GM18909 (cell line): ENCODE results near the gene KBTBD13.
"Not testable (repeated sequence)": the region's sequence is repeated elsewhere in the genome, so short reads cannot be mapped to it uniquely, and the experiment has no call there.

Source experiments
- ATAC-seq: cut with Tn5 transposase; IDR thresholded peaks from one replicate; pipeline ENCODE4 v1.9.1; 2021; ENCODE audit warnings: mild to moderate bottlenecking; ENCODE audit not compliant: unreplicated experiment, poor library complexity

Gene KBTBD13

DNA sequence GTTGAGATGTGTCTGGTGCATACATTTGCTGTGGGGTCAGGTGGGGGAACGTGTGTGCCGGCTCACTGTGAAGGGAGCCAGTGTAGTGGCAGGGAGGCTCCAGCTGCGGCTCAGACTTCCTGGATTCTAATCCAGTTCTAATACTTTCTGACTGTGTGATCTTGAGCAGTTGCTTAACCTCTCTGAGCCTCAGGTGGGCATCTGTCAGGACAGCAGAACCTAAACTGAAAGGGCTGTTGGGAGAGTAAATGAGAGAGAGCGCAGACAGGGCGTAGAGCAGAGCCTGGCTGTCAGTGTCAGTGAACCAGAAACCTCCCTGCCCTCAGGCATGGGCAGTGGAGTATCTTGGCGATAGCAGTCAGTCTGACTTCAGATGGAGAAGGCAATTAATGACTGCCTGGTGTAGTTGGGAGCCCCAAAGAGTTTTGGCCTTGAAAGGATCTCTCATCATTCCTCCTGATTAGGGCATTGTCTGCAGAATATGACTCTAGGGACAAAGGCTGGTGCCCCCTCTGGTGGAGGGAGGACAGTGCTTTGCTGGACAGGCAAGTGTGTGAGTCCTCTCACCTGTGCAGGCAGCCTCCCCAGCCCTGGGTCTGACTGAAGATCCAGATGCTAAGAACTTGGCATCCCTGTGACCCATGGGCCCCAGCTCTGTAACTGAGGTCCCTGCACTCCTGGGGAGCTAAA, 9.6 kb downstream of the KBTBD13 start:
- ATAC-seq, result no peak

DNA sequence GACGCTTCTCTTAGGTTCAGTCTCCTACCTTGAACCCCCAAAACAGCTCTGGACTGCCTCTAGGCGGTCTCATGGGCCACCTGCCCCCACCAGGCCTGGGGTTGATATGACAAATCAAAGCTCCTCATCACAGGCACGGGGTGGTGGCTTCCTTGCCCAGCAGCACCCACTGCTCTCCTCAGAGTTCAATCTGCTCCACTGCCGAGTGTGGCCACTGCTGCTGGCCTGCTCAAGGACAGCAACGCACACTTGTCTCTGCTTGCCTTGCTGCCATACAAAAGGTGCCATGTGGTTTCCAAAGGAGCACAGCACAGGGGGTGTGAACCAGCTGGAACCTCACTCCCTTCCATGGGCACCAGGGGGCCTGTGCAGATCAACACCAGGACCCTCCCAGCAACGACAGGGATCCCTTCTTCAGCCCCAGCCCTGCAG, 10.2 kb downstream of the KBTBD13 start:
- no peak for ATAC-seq

DNA sequence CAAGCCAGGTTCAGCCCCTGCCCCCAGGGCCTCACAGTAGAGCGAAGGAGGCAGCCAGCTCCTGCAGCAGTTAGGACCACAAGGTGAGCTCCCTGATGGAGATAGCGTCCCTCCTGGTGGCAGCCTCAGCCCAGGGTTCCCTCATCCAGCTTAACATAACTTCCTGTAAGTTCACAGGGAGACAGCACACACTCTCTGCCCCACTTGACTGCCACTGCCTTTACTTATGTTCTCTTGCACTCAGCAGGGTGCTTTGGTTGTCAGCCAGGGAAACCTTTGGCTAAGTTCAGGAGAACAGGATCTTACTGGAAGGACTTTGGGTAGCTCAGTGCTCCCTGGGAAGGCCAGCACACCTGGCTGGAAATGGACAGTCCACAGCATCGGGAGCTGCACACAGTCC, 10.9 kb downstream of the KBTBD13 start:
- ATAC-seq, result no peak

DNA sequence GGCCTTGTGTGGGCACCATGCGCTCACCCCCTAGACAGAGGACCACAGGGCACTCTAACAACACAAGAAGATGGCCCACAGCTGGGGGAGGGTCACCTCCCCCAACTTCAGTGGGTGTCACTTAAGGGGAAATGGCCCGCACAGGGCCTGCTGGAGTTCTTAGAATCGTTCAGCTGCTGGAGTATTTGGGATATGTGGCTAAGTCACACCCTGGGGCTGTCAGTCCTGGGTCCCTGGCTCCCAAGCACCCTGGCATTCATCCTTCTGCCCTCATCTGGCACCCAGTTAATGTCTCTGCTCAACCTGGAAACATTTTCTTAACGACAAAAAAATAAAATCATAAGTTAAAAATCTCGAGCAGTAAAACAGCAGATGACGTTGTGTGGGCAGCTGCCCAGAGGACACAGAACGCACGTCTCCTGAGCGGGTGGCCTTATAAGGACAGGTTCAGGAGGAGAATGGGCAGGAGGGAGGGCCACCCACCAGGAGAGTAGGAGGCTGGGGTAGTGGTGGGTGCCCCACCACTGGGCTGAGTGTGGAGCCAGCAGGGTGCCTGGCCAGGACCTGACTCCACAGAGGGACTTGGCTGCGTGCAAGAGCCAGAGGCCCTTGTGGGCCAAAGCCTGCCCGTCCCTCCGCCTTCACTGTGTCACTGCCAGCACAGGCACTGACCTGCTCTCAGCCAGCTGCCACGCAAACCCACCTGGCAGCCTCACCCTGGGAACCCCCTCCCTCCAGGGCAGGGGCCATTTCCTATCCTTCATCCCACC, 11.5 kb downstream of the KBTBD13 start:
- no peak for ATAC-seq

DNA sequence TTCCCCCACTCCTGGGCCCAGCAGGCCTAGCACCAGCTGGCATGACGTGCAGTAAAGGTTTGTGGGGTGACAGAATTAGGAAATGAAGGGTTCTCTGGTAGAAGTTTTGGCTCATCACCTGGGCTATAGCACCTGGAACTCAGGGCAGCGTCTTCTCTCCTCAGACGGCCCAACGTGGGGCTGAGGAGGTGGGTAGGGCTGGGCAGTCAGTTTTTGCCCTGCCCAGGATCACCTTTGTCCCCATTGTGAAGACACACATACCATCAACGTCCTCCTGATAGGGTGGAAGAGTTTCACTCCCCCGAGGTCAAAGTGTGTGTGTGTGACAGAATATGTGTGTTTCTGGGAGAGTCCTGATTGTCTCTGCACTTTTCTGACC, 12.1 kb downstream of the KBTBD13 start:
- no peak for ATAC-seq

DNA sequence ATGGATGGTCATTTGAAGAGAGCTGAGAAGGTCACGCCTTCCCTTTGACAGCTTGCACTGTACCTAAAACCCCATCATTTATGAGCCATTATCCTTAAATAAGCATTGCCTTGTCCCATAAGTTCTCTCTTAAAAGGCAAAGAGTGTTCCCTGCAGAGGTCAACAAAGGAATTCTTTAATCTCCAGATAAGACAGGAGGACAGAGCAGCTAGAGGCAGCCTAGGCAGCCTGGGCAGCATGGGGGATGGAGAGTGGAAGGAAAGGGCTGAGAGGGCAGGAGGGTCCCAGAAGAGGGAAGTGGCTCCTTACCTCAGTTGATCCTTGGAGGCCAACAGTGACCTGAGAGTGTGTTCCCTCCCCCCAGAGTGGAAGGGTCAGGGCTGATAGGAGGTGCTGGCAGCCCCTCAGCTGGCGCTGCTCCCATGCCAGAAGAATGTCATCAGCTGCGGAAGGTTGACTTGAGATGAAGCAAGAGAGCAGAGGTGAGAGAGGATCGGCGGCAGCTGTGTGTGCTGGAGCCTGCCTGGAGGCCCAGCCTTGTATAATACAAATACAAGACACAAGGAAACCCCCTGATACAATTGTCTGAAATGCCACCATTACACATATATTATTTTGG, 12.8 kb downstream of the KBTBD13 start:
- ATAC-seq, result no peak

DNA sequence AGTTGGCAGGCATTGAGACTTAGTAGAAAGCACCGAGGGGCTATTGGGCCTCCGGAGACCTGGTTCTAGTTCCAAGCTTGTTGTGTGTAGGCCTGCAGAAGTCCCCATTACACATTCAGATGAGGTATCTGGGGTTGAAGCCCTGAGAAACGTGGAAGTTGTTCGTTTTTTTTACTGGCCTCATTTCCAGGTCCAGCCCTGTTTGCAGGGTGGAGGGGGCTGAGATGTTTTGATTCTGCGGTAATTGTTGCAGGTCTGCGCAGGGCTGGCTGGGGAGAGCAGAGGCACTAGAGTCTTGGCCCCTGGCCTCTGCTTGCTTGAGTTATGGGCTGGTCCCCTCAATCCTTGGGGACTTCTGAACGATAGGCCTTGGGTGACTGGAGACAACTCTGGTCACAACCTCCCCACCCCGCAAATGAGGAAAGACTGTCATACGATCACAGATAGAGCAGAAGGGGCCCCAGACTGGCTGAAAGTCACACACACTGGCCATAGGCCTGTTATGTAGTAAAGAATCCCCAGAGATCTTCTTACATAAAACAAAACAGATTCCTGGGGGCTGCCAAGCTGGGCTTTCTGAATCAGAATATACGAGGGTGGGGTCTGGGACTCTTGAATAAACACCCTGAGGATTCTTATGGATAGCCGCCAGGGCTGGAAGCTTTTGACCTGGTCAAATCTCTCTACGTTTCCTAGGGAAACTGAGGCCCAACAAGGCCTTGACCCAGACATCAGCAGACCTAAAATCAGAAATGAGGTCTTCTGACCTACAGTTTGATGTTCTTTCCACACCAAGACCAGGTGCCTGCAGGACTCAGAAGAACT, 15.6 kb downstream of the KBTBD13 start:
- no peak for ATAC-seq

DNA sequence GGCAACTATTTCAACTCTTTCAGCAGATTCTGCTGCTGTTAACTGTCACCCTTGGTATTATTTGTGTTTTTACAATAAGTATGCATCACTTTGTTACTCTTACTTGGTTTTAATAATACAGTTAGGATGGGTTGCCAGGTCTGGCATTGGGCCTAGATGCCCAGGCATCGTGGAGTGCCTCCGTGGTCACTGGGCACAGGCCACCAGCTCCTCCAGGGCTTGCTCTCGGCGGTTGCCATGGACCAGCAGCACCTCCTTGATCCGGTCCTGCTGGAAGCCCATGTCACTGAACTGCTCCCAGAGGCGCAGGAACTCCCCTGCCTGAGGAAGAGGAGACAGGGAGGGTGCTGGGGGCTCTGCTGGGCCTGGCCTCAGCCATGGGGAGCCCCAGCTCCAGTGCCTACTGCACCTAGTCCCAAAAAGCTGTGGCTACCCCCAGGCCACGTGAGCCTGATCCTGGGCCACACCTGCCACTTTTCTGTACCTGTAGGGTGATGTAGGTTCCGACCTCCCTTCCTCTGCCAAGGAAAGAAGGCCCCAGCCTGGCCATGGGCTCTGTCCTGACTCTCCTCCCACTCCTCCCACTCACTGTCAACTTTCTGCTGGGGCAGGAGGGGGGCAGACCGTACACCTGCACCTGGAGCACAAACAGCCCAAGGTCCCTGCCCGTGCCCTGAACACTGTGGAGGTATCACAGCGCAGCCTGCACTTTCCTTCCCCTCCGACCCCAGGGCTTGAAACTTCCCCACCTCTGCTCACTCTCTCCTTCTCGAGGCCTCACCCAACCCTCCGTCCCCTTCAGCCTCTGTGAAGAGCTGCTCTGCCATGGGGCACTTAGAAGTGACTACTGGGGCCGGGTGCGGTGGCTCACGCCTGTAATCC, 16.6 kb downstream of the KBTBD13 start:
- no peak for ATAC-seq

DNA sequence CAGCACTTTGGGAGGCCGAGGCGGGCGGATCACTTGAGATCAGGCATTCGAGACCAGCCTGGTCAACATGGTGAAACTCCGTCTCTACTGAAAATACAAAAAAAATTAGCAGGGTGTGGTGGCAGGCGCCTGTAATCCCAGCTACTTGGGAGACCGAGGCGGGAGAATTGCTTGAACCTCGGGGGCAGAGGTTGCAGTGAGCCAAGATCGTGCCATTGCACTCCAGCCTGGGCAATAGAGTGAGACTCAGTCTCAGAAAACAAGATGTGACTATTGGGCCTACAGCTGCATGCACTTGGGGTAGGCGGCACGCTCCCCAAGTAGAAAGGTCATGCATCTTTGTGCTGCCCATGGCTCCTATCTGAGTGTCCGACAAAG, 17.2 kb downstream of the KBTBD13 start:
- ATAC-seq, result not testable (repeated sequence)

DNA sequence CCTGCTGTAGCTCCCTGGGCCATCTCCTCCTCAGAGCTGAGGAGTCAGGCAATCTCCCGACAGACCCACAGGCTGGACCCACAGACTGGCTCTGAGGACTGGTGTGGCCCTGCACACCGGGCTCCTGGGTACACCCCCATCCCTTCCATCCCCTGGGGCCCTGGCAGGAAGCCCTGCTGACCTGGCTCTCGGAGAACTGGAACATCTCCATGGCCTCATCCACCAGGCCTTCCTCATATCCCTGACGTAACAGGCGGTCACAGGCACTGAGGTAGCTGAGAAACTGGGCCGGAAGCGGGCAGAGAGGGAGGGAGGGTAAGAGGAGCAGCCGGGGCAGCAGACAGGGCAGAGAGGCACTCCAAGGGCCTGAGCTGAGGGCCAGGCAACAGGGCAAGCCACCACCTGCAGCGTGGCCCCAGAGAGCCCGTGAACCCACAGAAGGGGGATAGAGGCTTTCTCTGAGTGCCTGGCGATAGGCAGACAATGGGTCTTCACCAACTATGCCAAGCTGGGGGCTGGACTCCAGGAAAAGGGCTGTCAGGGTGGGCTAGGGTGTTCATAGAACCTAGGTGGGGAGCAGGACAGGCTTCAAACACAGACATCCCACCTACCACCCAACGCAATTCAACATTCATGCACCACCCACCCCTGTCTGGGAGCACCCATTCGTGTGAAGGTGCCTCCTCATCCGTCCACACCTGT, 17.9 kb downstream of the KBTBD13 start:
- no peak for ATAC-seq

DNA sequence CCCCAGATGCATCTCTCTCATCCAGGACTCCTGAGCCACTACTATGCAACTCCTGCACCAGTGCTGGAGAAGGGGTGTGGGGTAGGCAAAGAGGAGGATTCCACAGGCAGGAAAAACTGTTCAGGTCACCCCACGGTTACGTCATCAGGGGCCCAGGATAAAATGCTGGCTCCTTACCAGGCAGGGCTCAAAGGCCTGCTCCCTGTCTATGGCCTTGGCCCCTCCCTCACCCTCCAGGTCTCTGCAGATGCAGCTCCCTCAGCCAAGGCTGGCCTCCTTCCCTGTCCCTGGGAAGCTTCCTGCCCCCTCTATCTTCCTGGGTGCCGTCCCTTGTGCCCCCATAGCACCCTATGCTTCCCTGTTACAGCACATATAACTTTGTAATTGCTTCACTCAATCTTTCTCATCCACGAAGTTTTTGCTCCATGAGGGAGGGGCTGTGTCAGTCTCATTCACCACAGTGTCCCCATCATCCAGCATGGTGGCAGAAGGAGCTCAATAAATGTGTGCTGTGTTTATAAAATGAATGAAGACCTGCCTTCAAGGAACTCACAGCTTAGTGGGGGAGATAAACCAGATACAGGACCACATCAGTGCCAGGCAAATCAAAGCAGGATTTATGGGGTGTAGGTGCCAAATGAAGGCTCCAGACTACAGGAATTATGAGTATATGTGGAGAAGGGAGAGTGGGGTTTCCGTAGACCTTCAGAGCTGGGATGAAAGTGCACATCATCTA, 18.6 kb downstream of the KBTBD13 start:
- ATAC-seq, result no peak

DNA sequence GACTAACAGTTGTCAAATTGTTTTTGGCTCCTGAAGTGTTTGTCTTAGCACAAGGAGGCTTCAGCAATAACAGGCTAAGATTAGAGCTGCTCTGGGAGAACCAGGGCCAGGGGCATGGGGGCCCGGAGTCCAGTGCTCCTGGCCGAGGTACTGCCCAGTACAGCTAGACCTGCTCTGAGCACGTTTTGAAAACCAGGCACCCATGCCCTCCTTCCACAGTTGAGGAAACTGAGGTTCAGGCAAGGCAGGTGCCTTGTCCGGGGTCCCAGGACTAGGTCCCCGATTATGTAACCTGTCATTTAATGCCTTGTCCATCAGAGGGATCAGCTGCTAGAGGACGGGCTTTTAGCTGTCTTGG, 19.2 kb downstream of the KBTBD13 start:
- ATAC-seq, result no peak

DNA sequence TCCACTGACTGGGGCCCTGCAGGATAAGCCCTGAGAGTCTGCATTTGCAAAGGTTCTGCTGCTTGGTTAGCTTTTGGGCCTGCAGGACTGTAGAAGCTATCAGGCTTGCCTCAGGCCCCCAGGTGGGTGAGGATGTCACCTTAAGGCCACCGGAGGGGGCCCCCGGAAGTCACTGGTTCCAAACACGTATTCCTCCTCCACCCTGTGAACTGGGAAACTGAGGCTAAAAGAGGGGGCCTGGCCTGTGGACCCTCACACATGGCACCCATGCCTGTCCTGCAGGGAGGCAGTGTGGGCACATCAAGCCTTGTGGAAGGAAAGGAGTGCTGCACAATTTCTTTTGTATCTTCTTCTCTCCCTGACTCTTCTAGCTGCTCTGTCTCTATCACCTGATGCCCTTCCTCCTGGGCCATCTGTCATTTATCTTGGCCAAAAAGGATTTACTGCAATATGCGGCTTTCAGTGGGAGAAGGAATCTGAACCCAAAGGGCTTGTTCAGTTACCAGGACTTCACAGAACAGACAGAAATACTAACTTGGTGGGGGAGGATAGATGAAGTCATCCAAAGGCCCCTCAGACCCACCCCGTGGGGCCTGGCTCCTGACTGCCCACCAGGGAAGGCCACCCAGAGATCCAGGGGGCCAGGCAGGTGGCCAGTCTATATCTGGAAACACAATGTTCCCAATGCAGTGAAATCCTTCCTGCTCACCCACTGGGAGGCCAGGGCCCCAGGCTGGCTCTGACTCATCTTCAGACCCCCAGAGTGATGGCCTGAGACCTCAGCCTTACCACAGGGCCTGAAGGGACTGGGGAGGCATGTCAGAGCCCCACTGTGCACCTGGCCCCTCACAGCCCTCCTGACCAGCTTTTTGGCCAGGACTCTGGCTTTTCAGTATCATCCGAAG, 20.2 kb downstream of the KBTBD13 start:
- no peak for ATAC-seq

DNA sequence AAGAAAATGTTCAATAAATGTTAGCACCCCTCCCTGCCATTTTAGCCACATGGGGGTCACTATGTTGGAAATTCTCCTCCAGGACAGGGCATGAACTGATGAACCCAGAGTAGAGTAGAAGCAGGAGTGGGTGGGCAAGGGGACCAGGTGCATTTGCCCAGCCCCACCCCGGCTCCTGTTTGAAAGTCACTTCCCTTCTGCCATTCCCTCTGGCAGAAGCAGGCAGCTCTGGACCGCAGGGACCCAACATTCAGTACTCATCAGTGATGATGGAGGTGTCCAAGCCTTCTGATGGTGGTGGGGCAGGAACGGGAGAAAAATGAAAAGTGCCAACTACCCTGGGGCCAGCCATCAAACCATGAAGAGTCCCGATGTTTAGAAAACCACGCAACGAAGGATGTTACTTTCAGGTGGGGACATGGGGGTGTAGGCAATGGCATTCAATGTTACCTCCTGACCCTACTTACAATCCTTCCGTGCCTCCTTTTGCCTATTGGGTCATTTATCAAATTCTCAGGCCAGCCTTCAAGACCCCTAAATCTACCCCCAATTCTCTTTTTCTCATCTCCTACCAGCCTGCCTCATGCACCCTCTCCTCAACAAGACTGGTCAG, 21.2 kb downstream of the KBTBD13 start:
- no peak for ATAC-seq

DNA sequence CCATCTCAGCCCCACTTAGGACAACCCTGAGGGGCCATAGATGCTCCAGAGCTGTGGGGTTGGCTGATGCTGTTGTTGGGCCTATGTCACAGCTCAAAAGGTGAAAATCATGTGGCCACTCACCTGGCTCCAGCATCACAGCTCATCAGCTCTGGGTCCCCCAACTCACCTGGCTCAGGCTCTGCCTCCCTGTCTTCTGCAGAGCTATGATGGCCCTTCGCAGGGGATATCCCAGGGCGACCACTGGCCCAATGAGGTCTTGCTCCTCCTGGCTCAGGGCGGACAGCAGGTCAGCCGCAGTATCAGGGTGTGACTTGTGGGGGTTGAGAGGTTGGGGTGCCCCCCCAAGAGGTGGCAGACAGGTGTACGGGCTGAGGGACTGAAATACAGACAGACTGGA, 22.8 kb downstream of the KBTBD13 start:
- no peak for ATAC-seq

DNA sequence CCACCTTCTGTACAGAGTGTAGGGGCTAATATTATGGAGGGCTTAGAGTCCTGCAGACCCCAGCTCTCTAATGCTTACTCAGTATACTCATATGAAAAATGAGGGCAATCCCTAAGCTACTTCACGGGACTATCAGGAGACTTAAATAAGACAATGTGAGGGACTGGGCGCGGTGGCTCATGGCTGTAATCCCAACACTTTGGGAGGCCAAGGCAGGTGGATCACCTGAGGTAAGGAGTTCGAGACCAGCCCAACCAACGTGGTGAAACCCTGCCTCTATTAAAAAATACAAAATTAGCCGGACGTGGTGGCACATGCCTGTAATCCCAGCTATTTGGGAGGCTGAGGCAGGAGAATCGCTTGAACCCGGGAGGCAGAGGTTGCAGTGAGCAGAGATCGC, 23.3 kb downstream of the KBTBD13 start:
- not testable (repeated sequence) for ATAC-seq

DNA sequence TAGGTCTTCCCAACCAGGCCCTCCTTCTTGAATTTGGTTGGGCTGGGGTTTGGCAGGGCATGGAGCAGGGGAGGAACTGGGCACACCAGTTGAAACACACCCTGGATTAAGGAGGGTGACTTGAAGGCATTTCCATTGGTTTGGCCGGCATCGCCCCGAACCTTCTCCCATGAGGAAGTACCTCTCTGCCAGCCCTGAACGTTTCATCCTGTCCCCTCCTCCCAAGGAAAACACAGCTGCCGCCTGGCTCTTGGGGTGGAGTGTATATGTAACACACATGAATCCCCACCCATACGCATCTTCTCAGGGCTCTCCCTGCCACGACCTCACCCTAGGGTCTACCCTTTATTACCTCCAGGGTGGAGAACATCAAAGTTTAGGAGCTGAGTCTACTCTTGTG, 23.9 kb downstream of the KBTBD13 start:
- ATAC-seq, result no peak
